ENCODE results near the gene RNF168.
"Not testable (repeated sequence)": the region's sequence is repeated elsewhere in the genome, so short reads cannot be mapped to it uniquely, and the experiment has no call there.

- TF ChIP-seq EZH2 (optimal IDR thresholded peaks at IDR 0.05; ENCODE audit: low read depth, low read length); EZH2phosphoT487 (IDR thresholded peaks at IDR 0.05; ENCODE audit: low read length): not testable (repeated sequence)
- peak; percentile 21; the same call in 1 of the 2 replicates for TF ChIP-seq CTCF (IDR thresholded peaks at IDR 0.05; ENCODE audit: low read length)
Measured at GRCh38 chr3:196445391-196445790, 58.2 kb downstream of the RNF168 start.
